ENCODE results near the gene SLC10A7. TPM values are rescaled to one million over a fixed set of nuclear protein-coding genes. Genes with fewer than 3 reads are reported as not detected.

Gene SLC10A7
- total RNA-seq, 2 donors from 2014 or later: 10.3 to 14.4 TPM

DNA sequence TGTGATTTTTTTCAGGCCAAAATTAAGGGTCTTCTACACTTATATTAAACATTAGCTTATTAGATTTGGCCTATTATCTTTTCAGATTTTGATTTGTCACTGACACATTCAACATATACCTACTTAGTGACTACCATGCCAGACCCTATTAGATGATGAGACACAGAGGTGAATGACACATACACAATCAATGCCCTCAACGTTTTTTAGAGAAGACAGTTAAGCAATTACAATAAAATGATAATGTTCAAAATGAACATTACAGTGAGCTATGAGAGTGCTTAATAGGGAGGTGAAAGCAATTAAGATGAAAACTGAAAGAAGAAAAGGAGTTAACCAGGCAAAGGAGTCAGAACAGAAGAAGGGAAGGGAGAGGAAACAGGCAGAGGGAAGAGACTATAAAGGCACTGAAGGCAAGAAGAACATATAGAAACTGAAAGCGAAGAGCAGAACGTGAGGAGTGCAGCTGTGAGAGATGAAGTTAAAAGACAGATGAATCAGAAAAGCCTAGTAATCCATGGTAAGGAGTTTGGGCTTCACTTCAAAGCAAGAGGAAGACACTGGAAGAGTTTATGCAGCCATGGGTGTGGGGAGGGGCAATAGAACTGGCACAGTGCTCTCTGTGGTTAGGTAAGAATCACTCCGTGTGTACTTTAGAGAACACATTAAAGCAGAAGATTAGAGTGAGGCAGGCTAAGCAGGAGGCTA is 188.4 kb downstream of the SLC10A7 start:
- ATAC-seq (ENCODE audit: insufficient number of reproducible peaks, low FRiP score, low read depth): no peak
- Histone ChIP-seq H3K27ac (no peak overlapping the region), H3K4me3 (no peak overlapping the region), H3K4me1 (ENCODE audit: control insufficient read depth in 1 of 2, low read depth in 2 of 2) (peaks cover 15 to 27% of the 10 kb centered on the region in 2 donors), H3K27me3 (replicated peaks; ENCODE audit: insufficient read depth) (no peaks in the 10 kb centered on the region), H3K36me3 (no peaks in the 10 kb centered on the region), H3K9me3 (no peaks in the 10 kb centered on the region)
- TF ChIP-seq, protein P1, sequence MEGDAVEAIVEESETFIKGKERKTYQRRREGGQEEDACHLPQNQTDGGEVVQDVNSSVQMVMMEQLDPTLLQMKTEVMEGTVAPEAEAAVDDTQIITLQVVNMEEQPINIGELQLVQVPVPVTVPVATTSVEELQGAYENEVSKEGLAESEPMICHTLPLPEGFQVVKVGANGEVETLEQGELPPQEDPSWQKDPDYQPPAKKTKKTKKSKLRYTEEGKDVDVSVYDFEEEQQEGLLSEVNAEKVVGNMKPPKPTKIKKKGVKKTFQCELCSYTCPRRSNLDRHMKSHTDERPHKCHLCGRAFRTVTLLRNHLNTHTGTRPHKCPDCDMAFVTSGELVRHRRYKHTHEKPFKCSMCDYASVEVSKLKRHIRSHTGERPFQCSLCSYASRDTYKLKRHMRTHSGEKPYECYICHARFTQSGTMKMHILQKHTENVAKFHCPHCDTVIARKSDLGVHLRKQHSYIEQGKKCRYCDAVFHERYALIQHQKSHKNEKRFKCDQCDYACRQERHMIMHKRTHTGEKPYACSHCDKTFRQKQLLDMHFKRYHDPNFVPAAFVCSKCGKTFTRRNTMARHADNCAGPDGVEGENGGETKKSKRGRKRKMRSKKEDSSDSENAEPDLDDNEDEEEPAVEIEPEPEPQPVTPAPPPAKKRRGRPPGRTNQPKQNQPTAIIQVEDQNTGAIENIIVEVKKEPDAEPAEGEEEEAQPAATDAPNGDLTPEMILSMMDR (IDR thresholded peaks at IDR 0.05): no peak
- DNase-seq (ENCODE audit: low spot score): no peak

- peaks cover 4 to 16% of the 10 kb centered on the region in 2 donors for H3K4me1 ChIP-seq (ENCODE audit: control insufficient read depth in 1 of 2, low read depth in 2 of 2)
- H3K36me3 ChIP-seq: no peaks in the 10 kb centered on the region
- H3K4me3 ChIP-seq: no peak overlapping the region
- no peaks in the 10 kb centered on the region for H3K27me3 ChIP-seq (replicated peaks; ENCODE audit: insufficient read depth)
- no peaks in the 10 kb centered on the region for H3K9me3 ChIP-seq
- no peak for ATAC-seq (ENCODE audit: insufficient number of reproducible peaks, low FRiP score, low read depth)
- no peak overlapping the region for H3K27ac ChIP-seq
- TF ChIP-seq, protein P1 (IDR thresholded peaks at IDR 0.05): no peak
- DNase-seq (ENCODE audit: low spot score): no peak
These were observed 191.3 kb downstream of the SLC10A7 start for GRCh38 chr4:146330392-146330791.

DNA sequence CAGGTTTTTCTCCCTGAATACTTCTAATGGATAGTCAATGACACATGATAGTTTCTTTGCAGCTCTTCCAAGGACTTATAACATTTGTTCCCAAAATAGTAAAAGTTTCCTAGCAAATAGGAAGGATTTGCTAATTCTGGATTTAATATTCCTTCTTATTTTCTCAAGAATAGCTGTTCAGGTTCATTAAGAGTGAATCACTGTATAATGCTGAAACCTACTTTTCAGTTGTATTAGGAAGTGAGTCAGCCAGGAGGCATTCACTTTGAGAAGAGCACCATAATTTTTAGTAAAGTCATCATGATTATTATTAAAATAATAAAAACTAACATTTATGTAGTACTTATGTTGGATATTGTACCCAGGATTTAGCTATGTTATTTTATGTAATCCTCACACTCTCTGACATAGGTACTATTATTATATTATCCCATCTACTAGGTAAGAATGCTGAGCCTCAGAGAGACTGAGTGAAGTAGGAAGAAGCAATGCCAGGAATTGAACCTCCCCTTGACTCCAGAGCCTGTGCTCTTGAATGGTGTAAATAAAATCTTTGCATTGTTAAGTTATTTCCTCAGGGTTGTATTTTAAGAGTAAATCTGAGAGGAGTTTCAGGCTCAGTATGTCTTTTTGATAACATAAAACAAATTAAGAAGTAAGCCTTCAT is 192.6 kb downstream of the SLC10A7 start:
- peak; percentile 33 for ATAC-seq (ENCODE audit: insufficient number of reproducible peaks, low FRiP score, low read depth)
- Histone ChIP-seq H3K27ac (peak overlapping the region in 1 of 2 donors; percentile 26), H3K27me3 (replicated peaks; ENCODE audit: insufficient read depth) (no peaks in the 10 kb centered on the region), H3K36me3 (no peaks in the 10 kb centered on the region), H3K4me1 (ENCODE audit: control insufficient read depth in 1 of 2, low read depth in 2 of 2) (peaks cover 4 to 16% of the 10 kb centered on the region in 2 donors), H3K9me3 (no peaks in the 10 kb centered on the region), H3K4me3 (no peak overlapping the region)
- DNase-seq (ENCODE audit: low spot score): no peak
- TF ChIP-seq, protein P1 (IDR thresholded peaks at IDR 0.05): no peak

DNA sequence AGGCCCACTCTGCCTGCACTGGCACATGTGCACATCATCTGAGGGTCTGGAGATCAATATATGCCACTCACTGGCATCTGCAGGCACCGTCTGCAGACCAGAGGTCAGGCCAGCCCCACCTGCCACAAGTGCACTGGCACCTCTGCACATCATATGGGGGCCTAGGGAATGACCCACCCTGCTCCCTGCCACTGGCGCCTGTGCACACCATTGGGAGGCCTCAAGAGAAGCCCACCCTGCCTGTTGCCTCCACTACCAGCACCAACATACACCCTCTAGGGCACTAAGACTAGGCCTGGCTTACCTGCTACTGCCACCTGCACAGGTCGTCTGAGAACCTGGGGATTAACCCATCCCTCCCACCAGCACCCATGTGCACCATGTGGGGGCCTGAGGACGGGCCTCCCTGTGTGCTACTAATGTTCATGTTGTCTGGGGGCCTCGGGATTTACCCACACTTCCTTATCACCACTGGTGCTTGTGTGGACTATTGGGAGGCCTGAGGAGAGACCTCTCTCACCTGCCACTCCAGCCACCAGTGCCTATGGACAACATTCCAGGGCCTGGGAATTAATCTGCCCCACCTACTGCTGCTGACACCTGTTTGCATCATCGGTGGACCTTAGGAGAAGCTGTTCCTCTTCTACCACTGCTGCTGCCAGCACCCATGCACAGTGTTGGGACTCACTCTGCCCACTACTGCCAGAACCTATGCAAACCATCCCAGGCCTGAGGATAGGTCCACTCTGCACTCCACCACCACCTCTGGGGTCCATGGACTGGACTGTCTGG is 193.7 kb downstream of the SLC10A7 start:
- TF ChIP-seq, protein P1 (IDR thresholded peaks at IDR 0.05): no peak
- DNase-seq (ENCODE audit: low spot score) (no peak), ATAC-seq (ENCODE audit: insufficient number of reproducible peaks, low FRiP score, low read depth) (no peak)
- Histone ChIP-seq H3K27me3 (replicated peaks; ENCODE audit: insufficient read depth) (no peaks in the 10 kb centered on the region), H3K27ac (peak overlapping the region in 1 of 2 donors; percentile 26), H3K36me3 (no peaks in the 10 kb centered on the region), H3K9me3 (no peaks in the 10 kb centered on the region), H3K4me3 (no peak overlapping the region), H3K4me1 (ENCODE audit: control insufficient read depth in 1 of 2, low read depth in 2 of 2) (peaks cover 4 to 16% of the 10 kb centered on the region in 2 donors)

DNA sequence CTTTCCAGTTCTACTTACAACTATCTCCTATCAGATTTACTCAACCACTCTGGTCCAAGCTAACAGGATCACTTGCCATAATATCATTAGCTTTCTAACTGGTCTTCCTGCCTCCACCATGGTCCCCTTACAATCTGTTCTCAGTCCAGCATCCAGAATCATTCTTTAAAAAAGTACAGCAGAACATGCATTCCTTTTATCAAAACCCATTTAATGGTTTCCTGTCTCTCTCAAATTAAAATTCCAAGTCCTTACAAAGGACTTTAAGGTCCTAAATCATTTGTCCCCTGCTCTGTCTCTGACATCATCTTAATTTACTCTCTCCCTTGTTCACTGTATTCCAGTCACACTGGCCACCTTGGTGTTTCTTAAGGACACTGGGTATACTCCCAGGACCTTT is 202.8 kb downstream of the SLC10A7 start:
- TF ChIP-seq, protein P1 (IDR thresholded peaks at IDR 0.05): no peak
- peaks cover 0 to 7% of the 10 kb centered on the region in 2 donors for H3K4me1 ChIP-seq (ENCODE audit: control insufficient read depth in 1 of 2, low read depth in 2 of 2)
- no peaks in the 10 kb centered on the region for H3K27me3 ChIP-seq (replicated peaks; ENCODE audit: insufficient read depth)
- H3K27ac ChIP-seq: no peak overlapping the region
- H3K4me3 ChIP-seq: no peak overlapping the region
- no peak for ATAC-seq (ENCODE audit: insufficient number of reproducible peaks, low FRiP score, low read depth)
- DNase-seq (ENCODE audit: low spot score): no peak
- H3K36me3 ChIP-seq: no peaks in the 10 kb centered on the region
- H3K9me3 ChIP-seq: no peaks in the 10 kb centered on the region
